Thyroid gland (tissue), 4 donors: ENCODE measurements around the gene MAP3K7.

Experiments used
- POLR2A ChIP-seq, 2 donors: fragments of 450-650 bp; IDR thresholded peaks; one replicate each; pipeline ENCODE4 v1.6.1; 2017; ENCODE audit warnings: antibody characterized with exemption in 2 of 2, mild to moderate bottlenecking in 2 of 2, moderate library complexity in 1 of 2
- TF ChIP-seq, protein P1 (sequence below), 6 experiments: fragments of 200-600 bp in 3 of 6; fragments of 450-650 bp in 3 of 6; sonication (generic) in 3 of 6; IDR thresholded peaks; one replicate each; pipeline ENCODE4 v1.5.1; 2016 to 2019; ENCODE audit warnings: antibody characterized with exemption in 6 of 6, mild to moderate bottlenecking in 2 of 6, inconsistent platforms in 1 of 6, moderate library complexity in 1 of 6

DNA sequence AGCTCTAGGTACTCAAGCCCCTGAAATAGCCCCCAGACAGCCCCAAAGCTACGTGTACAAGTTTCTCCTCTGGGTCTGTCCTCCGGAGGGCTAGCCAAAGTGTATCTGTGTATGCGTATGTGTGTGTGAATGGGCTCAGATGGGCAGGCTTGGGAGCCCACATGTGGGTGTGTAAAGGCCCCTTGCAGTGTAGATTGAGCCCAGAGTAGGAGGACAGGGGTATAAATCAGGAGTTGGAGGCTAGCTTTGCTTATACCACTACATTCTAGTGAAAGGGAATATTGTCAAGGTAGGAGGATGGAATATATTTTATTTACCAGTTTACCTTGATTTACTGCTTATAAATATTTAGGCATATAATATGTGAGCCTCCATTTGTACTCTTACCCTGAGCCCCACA is 9.0 kb upstream of the MAP3K7 start:
- TF ChIP-seq, protein P1, sequence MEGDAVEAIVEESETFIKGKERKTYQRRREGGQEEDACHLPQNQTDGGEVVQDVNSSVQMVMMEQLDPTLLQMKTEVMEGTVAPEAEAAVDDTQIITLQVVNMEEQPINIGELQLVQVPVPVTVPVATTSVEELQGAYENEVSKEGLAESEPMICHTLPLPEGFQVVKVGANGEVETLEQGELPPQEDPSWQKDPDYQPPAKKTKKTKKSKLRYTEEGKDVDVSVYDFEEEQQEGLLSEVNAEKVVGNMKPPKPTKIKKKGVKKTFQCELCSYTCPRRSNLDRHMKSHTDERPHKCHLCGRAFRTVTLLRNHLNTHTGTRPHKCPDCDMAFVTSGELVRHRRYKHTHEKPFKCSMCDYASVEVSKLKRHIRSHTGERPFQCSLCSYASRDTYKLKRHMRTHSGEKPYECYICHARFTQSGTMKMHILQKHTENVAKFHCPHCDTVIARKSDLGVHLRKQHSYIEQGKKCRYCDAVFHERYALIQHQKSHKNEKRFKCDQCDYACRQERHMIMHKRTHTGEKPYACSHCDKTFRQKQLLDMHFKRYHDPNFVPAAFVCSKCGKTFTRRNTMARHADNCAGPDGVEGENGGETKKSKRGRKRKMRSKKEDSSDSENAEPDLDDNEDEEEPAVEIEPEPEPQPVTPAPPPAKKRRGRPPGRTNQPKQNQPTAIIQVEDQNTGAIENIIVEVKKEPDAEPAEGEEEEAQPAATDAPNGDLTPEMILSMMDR (IDR thresholded peaks at IDR 0.05): no peak
- no peak for TF ChIP-seq POLR2A (IDR thresholded peaks at IDR 0.05)
